K562 (cell line): Measurements from ENCODE around the gene LYRM7. TPM values are rescaled to one million over a fixed set of nuclear protein-coding genes. Genes with fewer than 3 reads are reported as not detected.

Source experiments
- ATAC-seq: fragments of 200-7000 bp; cut with Tn5 transposase; 3 replicates; pipeline ENCODE4 v1.9.1; 2020; ENCODE audit warnings: moderate library complexity
- BruUV-seq: library from RNA; stranded (reverse); fragments of 400-500 nt; replicated peaks from 2 replicates; lab custom pipeline; 2021; lab: Mats Ljungman, UMichigan
- CTCF ChIA-PET: fragments of 300-600 bp; formaldehyde crosslinking; extraction: SDS; loops from one replicate; lab custom pipeline; 2021; ENCODE audit warnings: low intra/inter-chr PET ratio; lab: Yijun Ruan, JAX
- POLR2A ChIA-PET: fragments of 300-600, 350-650 bp; sonication (Branson Sonifier 250); formaldehyde crosslinking; extraction: SDS; loops from one replicate; lab custom pipeline; 2021; ENCODE audit warnings: antibody characterized with exemption, inconsistent platforms; lab: Yijun Ruan, JAX
- DNase-seq, 4 experiments: peaks; one replicate each; pipeline versions ENCODE4 v3.0.0 to v3.0.0-alpha.2; 2011 to 2018; ENCODE audit warnings: low spot score in 3 of 4, mixed read lengths in 3 of 4; ENCODE audit errors: extremely low read depth in 1 of 4
- FAIRE-seq: peaks from 2 replicates; lab custom pipeline; 2011; peaks lifted over from hg19 to GRCh38; lab: Jason Lieb, UNC
- H2AFZ ChIP-seq: 2 replicates; pipeline ENCODE4 v1.6.0; 2011; ENCODE audit warnings: low read depth, low read length, control low read depth, inconsistent platforms
- H3K27ac ChIP-seq: fragments of 200-600 bp; 3 replicates; pipeline ENCODE4 v1.8.0; 2011; ENCODE audit warnings: low read depth, mild to moderate bottlenecking, control low read depth, inconsistent platforms, low read length, moderate library complexity, mixed read lengths; ENCODE audit errors: extremely low read depth
- H3K27me3 ChIP-seq, 2 experiments: fragments of 300-600 bp in 1 of 2; 2 replicates in 1 of 2; 3 replicates in 1 of 2; pipeline versions ENCODE4 v1.6.0 to v1.8.0; 2011; ENCODE audit warnings: inconsistent platforms in 2 of 2, low read length in 2 of 2, mild to moderate bottlenecking in 1 of 2, mixed read lengths in 1 of 2, moderate library complexity in 1 of 2; ENCODE audit not compliant: control insufficient read depth in 2 of 2, insufficient read depth in 2 of 2
- H3K36me3 ChIP-seq: fragments of 300-600 bp; 3 replicates; pipeline ENCODE4 v1.8.0; 2011; ENCODE audit warnings: mild to moderate bottlenecking, low read length, inconsistent platforms; ENCODE audit not compliant: control insufficient read depth, insufficient read depth
- H3K4me1 ChIP-seq, 2 experiments: fragments of 200-600 bp in 1 of 2; replicated peaks in 1 of 2; 2 replicates in 1 of 2; 3 replicates in 1 of 2; pipeline versions ENCODE4 v1.5.1 to v1.8.0; 2011; ENCODE audit warnings: inconsistent platforms in 2 of 2, low read length in 2 of 2, mild to moderate bottlenecking in 1 of 2, mixed read lengths in 1 of 2, moderate library complexity in 1 of 2; ENCODE audit not compliant: control insufficient read depth in 2 of 2, insufficient read depth in 2 of 2
- H3K4me2 ChIP-seq: 2 replicates; pipeline ENCODE4 v1.6.1; 2011; ENCODE audit warnings: low read length, control low read depth, inconsistent platforms, mixed read lengths; ENCODE audit not compliant: insufficient read depth
- H3K4me3 ChIP-seq: fragments of 200-600 bp; sonication (generic), shearing (Covaris generic); 2 replicates; pipeline ENCODE4 v1.5.1; 2016; ENCODE audit warnings: control low read depth, inconsistent platforms
- H3K79me2 ChIP-seq: fragments of 200-600 bp; 3 replicates; pipeline ENCODE4 v1.8.0; 2011; ENCODE audit warnings: low read length, inconsistent platforms; ENCODE audit not compliant: control insufficient read depth, insufficient read depth
- H3K9ac ChIP-seq, 2 experiments: 2 replicates each; pipeline versions ENCODE4 v1.6.0 to v1.6.1; 2011; ENCODE audit warnings: low read depth in 2 of 2, low read length in 2 of 2, control low read depth in 1 of 2, inconsistent platforms in 1 of 2, mild to moderate bottlenecking in 1 of 2, mixed read lengths in 1 of 2; ENCODE audit not compliant: insufficient read depth in 1 of 2
- H3K9me1 ChIP-seq: one replicate; pipeline ENCODE4 v1.6.0; 2011; ENCODE audit warnings: inconsistent platforms, mild to moderate bottlenecking, low read length, moderate library complexity; ENCODE audit not compliant: control insufficient read depth, insufficient read depth
- H3K9me3 ChIP-seq: replicated peaks from 2 replicates; pipeline ENCODE4 v1.5.1; 2011; ENCODE audit warnings: low read depth, low read length, inconsistent platforms; ENCODE audit not compliant: control insufficient read depth, insufficient read depth
- H4K20me1 ChIP-seq: replicated peaks from 2 replicates; pipeline ENCODE4 v1.6.1; 2011; ENCODE audit warnings: low read length, inconsistent platforms, mixed read lengths; ENCODE audit not compliant: control insufficient read depth, insufficient read depth
- BCL6 ChIP-seq: fragments of 250-450 bp; sonication (Bioruptor Pico); IDR thresholded peaks from 2 replicates; pipeline ENCODE4 v1.4.0; 2020
- FOXP1 ChIP-seq: sonication (generic); formaldehyde crosslinking; IDR thresholded peaks from 2 replicates; pipeline ENCODE4 v1.8.0; 2022; ENCODE audit warnings: mild to moderate bottlenecking, missing genetic modification reagents
- GTF2F1 ChIP-seq: IDR thresholded peaks from 2 replicates; pipeline ENCODE4 v1.6.1; 2011; ENCODE audit warnings: low read depth, low read length, improper control_type of control experiment
- MAFF ChIP-seq: IDR thresholded peaks from 2 replicates; pipeline ENCODE4 v1.6.1; 2012; ENCODE audit warnings: low read length, improper control_type of control experiment
- POLR2AphosphoS2 ChIP-seq: IDR thresholded peaks from 2 replicates; pipeline ENCODE4 v1.6.1; 2012; ENCODE audit warnings: low read length, improper control_type of control experiment
- RBM17 ChIP-seq: fragments of 200-400 bp; formaldehyde crosslinking; IDR thresholded peaks from 2 replicates; pipeline ENCODE4 v1.6.1; 2017; ENCODE audit warnings: low read depth, mild to moderate bottlenecking, low read length, borderline replicate concordance
- SIX5 ChIP-seq, 2 experiments: IDR thresholded peaks; 2 replicates each; pipeline ENCODE4 v1.6.1; 2011; ENCODE audit warnings: low read length in 2 of 2, borderline replicate concordance in 1 of 2, low read depth in 1 of 2, mild to moderate bottlenecking in 1 of 2, moderate library complexity in 1 of 2; ENCODE audit not compliant: insufficient read depth in 1 of 2
- SUPT5H ChIP-seq: fragments of 450-650 bp; IDR thresholded peaks from 2 replicates; pipeline ENCODE4 v1.6.1; 2016
- ZNF133 ChIP-seq: fragments of 250-450 bp; sonication (Bioruptor Pico); IDR thresholded peaks from 2 replicates; pipeline ENCODE4 v1.4.0; 2020; ENCODE audit warnings: mild to moderate bottlenecking
- WGBS: fragments of 100-300 bp; shearing (Covaris generic); methylation state at CpG from one replicate; pipeline ENCODE4 v1.1.6; 2016; ENCODE audit warnings: low coverage, mixed read lengths; ENCODE audit not compliant: insufficient coverage; ENCODE audit errors: missing lambda C conversion rate; 5-methylcytosine and 5-hydroxymethylcytosine counted together
- in situ Hi-C: fragments of 300-500 bp; cut with MboI; formaldehyde crosslinking; loops from 4 replicates; pipeline ENCODE4 v1.15.0; 2018; ENCODE audit warnings: inconsistent platforms, mixed read lengths
- intact Hi-C: fragments of 100-400 bp; cut with micrococcal nuclease; formaldehyde crosslinking; loops from 2 replicates; pipeline ENCODE4 v1.14.2; 2022
- polyA plus RNA-seq, 8 experiments: library from polyadenylated mRNA; depleted of rRNA in 4 of 8; stranded (reverse) in 5 of 8; unstranded in 3 of 8; fragments of >200 nt; fragmentation: Nextera tagmentation in 2 of 8; fragmentation: Illumina TruSeq in 1 of 8; extraction: Ambion mirVana in 2 of 8; extraction: Trizol in 1 of 8; gene quantifications; 2 replicates each; pipeline versions ENCODE4 v1.2.1 to v1.2.3, GENCODE V29; 2011 to 2014; ENCODE audit warnings: inconsistent platforms in 1 of 8, missing spikeins in 1 of 8
- total RNA-seq, 7 experiments: library from RNA; depleted of rRNA in 6 of 7; stranded (reverse); fragments of >200 nt in 6 of 7; fragmentation: Illumina TruSeq in 2 of 7; extraction: Trizol in 2 of 7; gene quantifications; 2 replicates each; pipeline versions ENCODE4 v1.2.1 to v1.2.3, GENCODE V29; 2011 to 2021; ENCODE audit warnings: low replicate concordance in 1 of 7
- TF ChIP-seq, protein P1 (sequence below), 2 experiments: fragments of 250-450 bp in 1 of 2; fragments of 450-650 bp in 1 of 2; sonication (Bioruptor Pico) in 1 of 2; IDR thresholded peaks; 2 replicates each; pipeline versions ENCODE4 v1.6.1 to v1.8.0; 2016 to 2021; ENCODE audit warnings: mild to moderate bottlenecking in 2 of 2, moderate library complexity in 2 of 2, missing compliant biosample characterization in 1 of 2, missing genetic modification characterization in 1 of 2
- TF ChIP-seq, protein P2 (sequence below), 3 experiments: fragments of 200-800 bp in 1 of 3; sonication (Bioruptor generic) in 1 of 3; sonication (generic) in 1 of 3; formaldehyde crosslinking in 1 of 3; IDR thresholded peaks; 2 replicates each; pipeline versions ENCODE4 v1.6.1 to v1.8.0; 2016 to 2022; ENCODE audit warnings: mild to moderate bottlenecking in 2 of 3, missing compliant biosample characterization in 2 of 3, missing genetic modification characterization in 2 of 3, missing genetic modification reagents in 1 of 3
- TF ChIP-seq, protein P3 (sequence below): fragments of 250-450 bp; sonication (Bioruptor Pico); IDR thresholded peaks from 2 replicates; pipeline ENCODE4 v1.4.0; 2020; ENCODE audit warnings: mild to moderate bottlenecking, moderate library complexity
- TF ChIP-seq, protein P4 (sequence below): sonication (generic); formaldehyde crosslinking; IDR thresholded peaks from 2 replicates; pipeline ENCODE4 v1.8.1; 2023; ENCODE audit warnings: mild to moderate bottlenecking, missing genetic modification reagents
- TF ChIP-seq, protein P5 (sequence below): fragments of 450-650 bp; IDR thresholded peaks from 2 replicates; pipeline ENCODE4 v1.6.1; 2017; ENCODE audit warnings: antibody characterized with exemption

The LYRM7 gene
- total and polyA plus RNA-seq, 9 of the 15 experiments (the other 6 are each of a cell fraction or from before 2014, with no cell fraction given) = 16.2 to 70.1 (median 33.3) TPM

DNA sequence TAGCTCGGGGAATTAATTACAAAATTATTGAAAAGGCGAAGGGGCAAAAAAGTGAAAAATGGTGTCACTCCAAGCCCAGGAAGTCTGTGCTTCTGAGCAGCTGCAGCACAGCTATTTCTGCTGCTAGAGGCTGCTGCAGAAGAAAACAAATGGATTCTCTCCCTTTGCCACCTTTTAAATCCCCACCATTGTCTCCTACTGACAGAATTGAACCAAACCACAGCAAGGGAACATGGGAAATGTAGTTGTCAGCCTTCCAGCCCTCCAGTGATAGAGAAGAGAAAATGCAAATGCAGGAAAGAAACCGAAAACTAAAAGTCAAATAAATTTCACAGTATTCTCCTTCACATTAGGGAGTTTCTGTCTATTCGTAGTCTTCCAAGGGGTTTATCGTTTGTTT is 59.7 kb downstream of the LYRM7 start (continued):
- TF ChIP-seq BCL6 (CRISPR knock-in tag) = no peak
- TF ChIP-seq, all 486 proteins: peak for 6

DNA sequence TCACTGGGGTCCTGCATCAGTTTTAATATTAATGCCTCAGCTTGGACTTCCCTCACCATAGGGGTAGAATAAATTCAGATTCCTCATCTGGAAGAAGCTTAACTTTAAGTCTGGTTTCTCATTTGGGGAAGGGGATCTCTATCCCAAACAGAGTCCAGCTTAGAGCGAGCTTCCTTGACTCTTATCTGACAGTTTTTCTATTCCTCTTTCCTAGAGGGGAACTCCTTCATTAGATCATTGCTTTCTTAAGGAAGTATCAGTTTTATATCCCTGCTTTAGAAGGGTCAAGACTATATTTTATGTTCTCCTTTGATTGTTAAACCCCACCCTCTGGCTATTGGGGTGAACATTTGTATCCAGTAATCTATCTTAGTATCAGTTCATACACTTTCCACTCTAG is 68.9 kb downstream of the LYRM7 start:
- CTCF ChIA-PET = no interaction called here
- TF ChIP-seq FOXP1 (no peak), ZNF133 (no peak), POLR2AphosphoS2 (no peak), GTF2F1 (no peak), RBM17 (no peak), SIX5 (IDR thresholded peaks at IDR 0.05; ENCODE audit: borderline replicate concordance in 1 of 2, insufficient read depth in 1 of 2, low read depth in 1 of 2, low read length in 2 of 2) (no peak), SUPT5H (no peak), MAFF (no peak)
- TF ChIP-seq, protein P1, sequence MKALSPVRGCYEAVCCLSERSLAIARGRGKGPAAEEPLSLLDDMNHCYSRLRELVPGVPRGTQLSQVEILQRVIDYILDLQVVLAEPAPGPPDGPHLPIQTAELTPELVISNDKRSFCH (CRISPR knock-in tag; IDR thresholded peaks at IDR 0.05) = no peak
- TF ChIP-seq, protein P1 (tag; IDR thresholded peaks at IDR 0.05) = no peak
- TF ChIP-seq, protein P2, sequence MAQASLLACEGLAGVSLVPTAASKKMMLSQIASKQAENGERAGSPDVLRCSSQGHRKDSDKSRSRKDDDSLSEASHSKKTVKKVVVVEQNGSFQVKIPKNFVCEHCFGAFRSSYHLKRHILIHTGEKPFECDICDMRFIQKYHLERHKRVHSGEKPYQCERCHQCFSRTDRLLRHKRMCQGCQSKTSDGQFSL (CRISPR knock-in tag; IDR thresholded peaks at IDR 0.05) = no peak
- TF ChIP-seq, protein P2 (tag; IDR thresholded peaks at IDR 0.05) = no peak
- TF ChIP-seq, protein P3, sequence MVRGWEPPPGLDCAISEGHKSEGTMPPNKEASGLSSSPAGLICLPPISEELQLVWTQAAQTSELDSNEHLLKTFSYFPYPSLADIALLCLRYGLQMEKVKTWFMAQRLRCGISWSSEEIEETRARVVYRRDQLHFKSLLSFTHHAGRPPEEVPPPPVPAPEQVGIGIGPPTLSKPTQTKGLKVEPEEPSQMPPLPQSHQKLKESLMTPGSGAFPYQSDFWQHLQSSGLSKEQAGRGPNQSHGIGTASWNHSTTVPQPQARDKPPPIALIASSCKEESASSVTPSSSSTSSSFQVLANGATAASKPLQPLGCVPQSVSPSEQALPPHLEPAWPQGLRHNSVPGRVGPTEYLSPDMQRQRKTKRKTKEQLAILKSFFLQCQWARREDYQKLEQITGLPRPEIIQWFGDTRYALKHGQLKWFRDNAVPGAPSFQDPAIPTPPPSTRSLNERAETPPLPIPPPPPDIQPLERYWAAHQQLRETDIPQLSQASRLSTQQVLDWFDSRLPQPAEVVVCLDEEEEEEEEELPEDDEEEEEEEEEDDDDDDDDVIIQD (CRISPR knock-in tag) = no peak
- TF ChIP-seq, protein P4, sequence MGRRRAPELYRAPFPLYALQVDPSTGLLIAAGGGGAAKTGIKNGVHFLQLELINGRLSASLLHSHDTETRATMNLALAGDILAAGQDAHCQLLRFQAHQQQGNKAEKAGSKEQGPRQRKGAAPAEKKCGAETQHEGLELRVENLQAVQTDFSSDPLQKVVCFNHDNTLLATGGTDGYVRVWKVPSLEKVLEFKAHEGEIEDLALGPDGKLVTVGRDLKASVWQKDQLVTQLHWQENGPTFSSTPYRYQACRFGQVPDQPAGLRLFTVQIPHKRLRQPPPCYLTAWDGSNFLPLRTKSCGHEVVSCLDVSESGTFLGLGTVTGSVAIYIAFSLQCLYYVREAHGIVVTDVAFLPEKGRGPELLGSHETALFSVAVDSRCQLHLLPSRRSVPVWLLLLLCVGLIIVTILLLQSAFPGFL (CRISPR knock-in tag) = no peak
- TF ChIP-seq, protein P5, sequence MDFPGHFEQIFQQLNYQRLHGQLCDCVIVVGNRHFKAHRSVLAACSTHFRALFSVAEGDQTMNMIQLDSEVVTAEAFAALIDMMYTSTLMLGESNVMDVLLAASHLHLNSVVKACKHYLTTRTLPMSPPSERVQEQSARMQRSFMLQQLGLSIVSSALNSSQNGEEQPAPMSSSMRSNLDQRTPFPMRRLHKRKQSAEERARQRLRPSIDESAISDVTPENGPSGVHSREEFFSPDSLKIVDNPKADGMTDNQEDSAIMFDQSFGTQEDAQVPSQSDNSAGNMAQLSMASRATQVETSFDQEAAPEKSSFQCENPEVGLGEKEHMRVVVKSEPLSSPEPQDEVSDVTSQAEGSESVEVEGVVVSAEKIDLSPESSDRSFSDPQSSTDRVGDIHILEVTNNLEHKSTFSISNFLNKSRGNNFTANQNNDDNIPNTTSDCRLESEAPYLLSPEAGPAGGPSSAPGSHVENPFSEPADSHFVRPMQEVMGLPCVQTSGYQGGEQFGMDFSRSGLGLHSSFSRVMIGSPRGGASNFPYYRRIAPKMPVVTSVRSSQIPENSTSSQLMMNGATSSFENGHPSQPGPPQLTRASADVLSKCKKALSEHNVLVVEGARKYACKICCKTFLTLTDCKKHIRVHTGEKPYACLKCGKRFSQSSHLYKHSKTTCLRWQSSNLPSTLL = no peak

More for the DNA sequence above, 68.9 kb downstream of the LYRM7 start:
- Histone ChIP-seq H3K9me1 (no peaks in the 10 kb centered on the region), H3K36me3 (no peaks in the 10 kb centered on the region), H3K9me3 (no peaks in the 10 kb centered on the region), H3K4me1 (no peaks in the 10 kb centered on the region), H3K9ac (no peak overlapping the region), H4K20me1 (no peaks in the 10 kb centered on the region), H3K27me3 (no peaks in the 10 kb centered on the region), H3K4me3 (no peak overlapping the region), H3K27ac (no peak overlapping the region), H3K79me2 (no peaks in the 10 kb centered on the region), H2AFZ (no peak overlapping the region), H3K4me2 (no peak overlapping the region)
- FAIRE-seq = no peak
- DNase-seq = no peak
- BruUV-seq = no TSS peak
- intact Hi-C loops = no loop called here
- POLR2A ChIA-PET = interaction anchor here (0.7 to 1.4 kb wide), 4 partner anchors 11 to 22 kb away, joined by 3 to 5 read pairs (median 4); no protein-coding TSS in a partner anchor
- in situ Hi-C loops = no loop called here
- 33% methylated on average over 1 of the region's 1 CpG for WGBS
- ATAC-seq = no peak
